Measurements from ENCODE around the gene PAFAH2. TPM values are rescaled to one million over a fixed set of nuclear protein-coding genes. Genes with fewer than 3 reads are reported as not detected.
"Not testable (repeated sequence)": the region's sequence is repeated elsewhere in the genome, so short reads cannot be mapped to it uniquely, and the experiment has no call there.

Gene PAFAH2
- polyA plus RNA-seq, 1 donor, result 20.7 TPM

DNA sequence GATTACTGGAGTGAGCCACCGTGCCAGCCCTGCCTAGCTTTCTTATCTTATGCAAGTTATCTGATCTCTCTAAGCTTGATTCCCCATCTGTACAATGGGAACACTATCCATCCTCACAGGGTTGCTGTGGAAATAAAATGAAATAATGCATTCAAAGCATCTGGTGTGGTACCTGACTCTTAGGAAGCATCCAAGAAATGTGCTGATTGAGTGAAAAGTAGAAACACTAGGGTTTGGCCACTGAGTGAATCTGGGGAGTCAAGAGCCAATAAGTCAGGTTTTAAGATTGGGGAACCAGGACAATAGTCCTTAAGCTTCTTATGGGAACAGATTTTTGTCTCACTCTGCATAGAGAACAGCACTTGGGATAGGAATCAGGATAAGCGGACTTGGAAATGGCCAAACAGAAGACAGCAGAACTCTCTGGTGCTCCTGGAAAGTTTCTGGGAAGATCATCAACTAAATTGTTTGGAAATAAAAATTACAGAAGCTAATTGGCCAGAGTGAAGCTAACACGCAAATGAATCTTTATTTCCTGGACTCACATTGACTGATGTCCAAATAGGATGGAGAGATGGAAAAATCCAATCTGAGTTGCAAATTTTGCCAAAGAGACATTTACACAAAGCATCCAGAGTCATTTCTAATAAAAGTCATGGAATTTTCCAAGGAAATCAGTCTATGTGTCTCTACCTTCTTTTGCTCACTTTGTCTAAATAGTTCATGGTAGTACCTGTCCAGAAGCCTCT lies 3.3 kb downstream of the PAFAH2 start:
- DNase-seq, result no peak
- Histone ChIP-seq H3K27me3 (ENCODE audit: control insufficient read depth, insufficient read depth, low read length) (no peaks in the 10 kb centered on the region), H3K9me3 (ENCODE audit: control insufficient read depth, low read depth, low read length) (no peaks in the 10 kb centered on the region), H3K36me3 (ENCODE audit: control insufficient read depth, insufficient read depth, low read length) (peaks cover 8% of the 10 kb centered on the region), H3K27ac (ENCODE audit: low read length) (no peak overlapping the region), H3K4me1 (ENCODE audit: control insufficient read depth, insufficient read depth, low read length) (peaks cover 35% of the 10 kb centered on the region), H3K4me3 (ENCODE audit: low read length) (no peak overlapping the region)
- 100% methylated on average over 1 of the region's 3 CpGs for WGBS (ENCODE audit: insufficient coverage, low lambda C conversion rate)

DNA sequence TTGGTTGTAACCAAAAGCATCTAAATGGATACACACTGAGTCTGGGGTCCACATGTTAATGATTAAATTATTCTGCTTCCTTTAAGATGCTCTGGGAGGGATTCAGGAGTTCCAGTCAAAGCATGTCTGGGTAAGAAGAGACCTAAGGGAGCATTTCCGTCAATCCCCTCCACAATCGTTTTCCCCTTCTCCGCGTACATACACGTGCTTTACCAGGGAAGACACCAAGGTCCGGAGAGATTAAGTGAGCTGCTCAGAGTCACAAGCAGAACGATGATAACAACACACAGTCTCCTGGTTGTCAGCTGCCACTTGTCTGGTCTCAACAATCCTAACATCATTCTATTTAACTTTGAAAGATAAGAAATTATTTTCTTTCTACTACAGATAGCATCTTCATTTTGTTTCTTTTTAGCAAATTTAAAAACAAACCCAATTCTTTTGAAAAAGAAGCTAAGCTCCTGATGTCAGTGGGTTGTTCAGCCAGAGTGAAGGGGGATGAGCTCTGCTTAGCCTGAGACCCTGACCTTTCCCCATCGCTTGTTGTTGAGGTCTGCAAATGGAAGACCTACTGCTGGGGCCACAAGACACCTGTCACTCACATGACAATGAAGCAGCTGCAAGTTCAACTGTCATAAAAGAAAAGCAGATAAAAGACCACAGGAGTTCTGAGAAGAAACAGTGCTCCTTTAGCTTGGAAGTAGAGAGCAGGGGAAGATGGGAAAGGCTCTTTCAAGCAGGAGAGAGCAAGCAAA lies 4.5 kb downstream of the PAFAH2 start:
- peak; percentile 31 to 70 for DNase-seq
- H3K36me3 ChIP-seq (ENCODE audit: control insufficient read depth, insufficient read depth, low read length), result peaks cover 15% of the 10 kb centered on the region
- WGBS (ENCODE audit: insufficient coverage, low lambda C conversion rate), result no CpG with 5 or more reads among the region's 8 CpGs

DNA sequence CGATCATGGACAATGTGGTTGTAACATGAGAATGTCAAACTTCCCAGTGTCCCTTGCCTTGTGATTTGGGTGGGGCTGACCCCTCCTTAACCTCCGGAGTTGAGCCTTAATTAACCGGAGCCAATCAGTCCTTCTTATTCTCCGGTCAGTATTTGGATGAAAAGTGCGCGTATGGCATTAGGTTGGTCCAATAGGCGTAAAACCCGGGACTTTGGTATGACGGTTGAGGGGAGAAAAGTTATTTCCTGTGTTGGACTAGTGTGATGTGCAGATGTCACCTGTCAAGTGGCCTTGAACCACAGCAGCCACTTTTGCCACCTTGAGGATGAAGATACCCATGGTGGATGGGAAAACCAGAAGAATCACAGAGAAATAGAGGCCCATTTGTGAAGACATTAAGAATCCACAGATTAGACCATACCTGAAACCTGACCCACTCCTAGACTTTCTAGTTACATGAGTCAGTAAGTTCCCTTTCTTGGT lies 5.1 kb downstream of the PAFAH2 start:
- H3K36me3 ChIP-seq (ENCODE audit: control insufficient read depth, insufficient read depth, low read length), result peaks cover 19% of the 10 kb centered on the region
- peaks cover 31% of the 10 kb centered on the region for H3K4me1 ChIP-seq (ENCODE audit: control insufficient read depth, insufficient read depth, low read length)
- no peaks in the 10 kb centered on the region for H3K27me3 ChIP-seq (ENCODE audit: control insufficient read depth, insufficient read depth, low read length)
- no peak for DNase-seq
- peak overlapping the region; percentile 77 for H3K27ac ChIP-seq (ENCODE audit: low read length)
- WGBS (ENCODE audit: insufficient coverage, low lambda C conversion rate), result 60% methylated on average over 1 of the region's 9 CpGs
- no peak overlapping the region for H3K4me3 ChIP-seq (ENCODE audit: low read length)
- no peaks in the 10 kb centered on the region for H3K9me3 ChIP-seq (ENCODE audit: control insufficient read depth, low read depth, low read length)

More for the DNA sequence above, 4.5 kb downstream of the PAFAH2 start:
- Histone ChIP-seq H3K27me3 (ENCODE audit: control insufficient read depth, insufficient read depth, low read length) (no peaks in the 10 kb centered on the region), H3K27ac (ENCODE audit: low read length) (peak overlapping the region; percentile 77), H3K4me3 (ENCODE audit: low read length) (no peak overlapping the region), H3K4me1 (ENCODE audit: control insufficient read depth, insufficient read depth, low read length) (peaks cover 31% of the 10 kb centered on the region), H3K9me3 (ENCODE audit: control insufficient read depth, low read depth, low read length) (no peaks in the 10 kb centered on the region)

DNA sequence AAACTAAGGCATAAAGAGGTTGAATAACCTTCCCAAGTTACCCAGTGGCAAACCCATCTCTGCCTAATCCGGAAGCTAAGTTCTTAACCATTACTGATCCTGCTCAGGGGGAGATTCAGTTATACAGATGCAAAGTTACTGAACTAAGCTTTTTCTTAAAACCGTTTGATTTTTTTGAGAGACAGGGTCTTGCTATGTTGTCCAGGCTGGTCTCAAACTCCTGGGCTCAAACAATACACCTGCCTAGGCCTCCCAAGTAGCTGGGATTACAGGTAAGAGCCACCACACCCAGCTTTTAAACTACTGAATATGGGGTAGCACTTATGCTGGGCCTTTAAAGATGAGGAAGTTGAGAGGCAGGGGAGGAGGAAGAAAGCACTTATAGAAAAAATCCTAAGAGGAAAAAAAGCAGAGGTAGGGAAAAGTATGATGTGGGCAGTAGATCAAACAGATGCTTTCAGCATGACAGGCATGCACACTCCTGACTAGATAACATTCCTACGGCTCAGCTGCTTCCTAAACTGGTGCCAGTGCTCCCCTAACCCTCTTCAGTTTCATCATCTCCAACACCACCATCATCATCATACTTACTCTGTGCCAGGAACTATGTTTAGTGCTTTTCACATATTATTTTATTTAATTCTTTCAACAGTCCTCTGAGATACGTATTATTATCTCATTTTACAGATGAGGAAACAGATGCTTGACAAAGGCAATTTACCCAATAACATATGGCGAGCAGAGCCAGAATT lies 5.8 kb downstream of the PAFAH2 start:
- H3K9me3 ChIP-seq (ENCODE audit: control insufficient read depth, low read depth, low read length), result no peaks in the 10 kb centered on the region
- H3K36me3 ChIP-seq (ENCODE audit: control insufficient read depth, insufficient read depth, low read length), result peaks cover 23% of the 10 kb centered on the region
- H3K4me1 ChIP-seq (ENCODE audit: control insufficient read depth, insufficient read depth, low read length), result peaks cover 29% of the 10 kb centered on the region
- H3K4me3 ChIP-seq (ENCODE audit: low read length), result no peak overlapping the region
- H3K27me3 ChIP-seq (ENCODE audit: control insufficient read depth, insufficient read depth, low read length), result no peaks in the 10 kb centered on the region
- DNase-seq, result no peak
- WGBS (ENCODE audit: insufficient coverage, low lambda C conversion rate), result 70% methylated on average over 2 of the region's 5 CpGs
- H3K27ac ChIP-seq (ENCODE audit: low read length), result peak overlapping the region; percentile 77

DNA sequence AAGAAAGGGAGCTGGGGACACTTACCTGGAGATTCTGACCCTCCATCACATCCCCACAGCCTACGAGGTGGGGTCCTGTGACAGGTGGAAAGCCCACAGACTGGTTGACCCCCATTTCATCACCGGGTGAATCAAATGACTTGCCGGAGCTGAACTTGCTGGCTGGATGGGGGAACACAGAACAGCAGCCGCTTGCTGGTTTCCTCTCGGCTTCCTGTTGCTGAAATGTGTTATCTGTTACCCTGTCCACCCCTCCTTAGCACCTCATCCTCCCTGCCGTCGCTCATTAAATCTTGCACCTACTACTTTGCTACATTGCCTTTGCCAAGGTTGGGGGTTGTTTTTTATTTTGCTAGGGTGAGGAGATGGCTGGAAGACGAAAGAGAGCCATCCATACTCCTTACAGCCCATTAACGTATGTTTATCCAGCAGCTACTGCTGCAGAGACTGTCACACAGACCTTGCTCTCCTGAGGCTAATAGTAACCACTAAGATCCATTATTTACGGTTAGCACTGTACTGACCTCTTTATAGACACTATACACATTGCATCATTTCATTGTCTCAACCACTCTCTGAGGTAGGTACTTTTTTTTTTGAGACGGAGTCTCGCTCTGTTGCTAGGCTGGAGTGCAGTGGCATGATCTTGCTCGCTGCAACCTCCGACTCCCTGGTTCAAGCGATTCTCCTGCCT lies 7.0 kb downstream of the PAFAH2 start:
- H3K4me3 ChIP-seq (ENCODE audit: low read length), result no peak overlapping the region
- H3K27ac ChIP-seq (ENCODE audit: low read length), result no peak overlapping the region
- peaks cover 22% of the 10 kb centered on the region for H3K4me1 ChIP-seq (ENCODE audit: control insufficient read depth, insufficient read depth, low read length)
- H3K36me3 ChIP-seq (ENCODE audit: control insufficient read depth, insufficient read depth, low read length), result peaks cover 29% of the 10 kb centered on the region
- H3K27me3 ChIP-seq (ENCODE audit: control insufficient read depth, insufficient read depth, low read length), result no peaks in the 10 kb centered on the region
- DNase-seq, result no peak
- H3K9me3 ChIP-seq (ENCODE audit: control insufficient read depth, low read depth, low read length), result no peaks in the 10 kb centered on the region
- 50% methylated on average over 2 of the region's 15 CpGs for WGBS (ENCODE audit: insufficient coverage, low lambda C conversion rate)

DNA sequence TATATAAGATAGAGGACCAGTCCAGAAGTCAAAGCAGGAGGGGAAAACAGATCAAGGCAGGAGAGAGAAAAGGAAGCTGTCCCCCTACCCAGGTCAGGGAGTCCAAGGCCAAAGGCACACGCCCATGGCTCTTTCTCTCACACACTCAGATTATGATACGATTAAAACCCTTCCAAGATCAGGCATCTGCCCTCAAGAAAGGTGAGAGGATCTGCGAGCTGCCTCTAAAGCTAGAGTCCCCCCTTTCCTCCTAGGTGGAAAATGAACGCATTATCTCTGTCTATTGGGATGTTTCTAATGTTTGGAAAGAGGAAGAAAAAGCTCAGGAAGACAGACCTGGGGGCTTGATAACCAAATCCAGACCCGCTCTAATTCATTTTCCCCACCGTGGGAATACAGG lies 7.6 kb downstream of the PAFAH2 start:
- H3K4me3 ChIP-seq (ENCODE audit: low read length), result no peak overlapping the region
- H3K27ac ChIP-seq (ENCODE audit: low read length), result no peak overlapping the region
- no CpG with 5 or more reads among the region's 6 CpGs for WGBS (ENCODE audit: insufficient coverage, low lambda C conversion rate)
- H3K4me1 ChIP-seq (ENCODE audit: control insufficient read depth, insufficient read depth, low read length), result peaks cover 22% of the 10 kb centered on the region
- peaks cover 35% of the 10 kb centered on the region for H3K36me3 ChIP-seq (ENCODE audit: control insufficient read depth, insufficient read depth, low read length)
- DNase-seq, result no peak
- no peaks in the 10 kb centered on the region for H3K9me3 ChIP-seq (ENCODE audit: control insufficient read depth, low read depth, low read length)
- H3K27me3 ChIP-seq (ENCODE audit: control insufficient read depth, insufficient read depth, low read length), result no peaks in the 10 kb centered on the region

DNA sequence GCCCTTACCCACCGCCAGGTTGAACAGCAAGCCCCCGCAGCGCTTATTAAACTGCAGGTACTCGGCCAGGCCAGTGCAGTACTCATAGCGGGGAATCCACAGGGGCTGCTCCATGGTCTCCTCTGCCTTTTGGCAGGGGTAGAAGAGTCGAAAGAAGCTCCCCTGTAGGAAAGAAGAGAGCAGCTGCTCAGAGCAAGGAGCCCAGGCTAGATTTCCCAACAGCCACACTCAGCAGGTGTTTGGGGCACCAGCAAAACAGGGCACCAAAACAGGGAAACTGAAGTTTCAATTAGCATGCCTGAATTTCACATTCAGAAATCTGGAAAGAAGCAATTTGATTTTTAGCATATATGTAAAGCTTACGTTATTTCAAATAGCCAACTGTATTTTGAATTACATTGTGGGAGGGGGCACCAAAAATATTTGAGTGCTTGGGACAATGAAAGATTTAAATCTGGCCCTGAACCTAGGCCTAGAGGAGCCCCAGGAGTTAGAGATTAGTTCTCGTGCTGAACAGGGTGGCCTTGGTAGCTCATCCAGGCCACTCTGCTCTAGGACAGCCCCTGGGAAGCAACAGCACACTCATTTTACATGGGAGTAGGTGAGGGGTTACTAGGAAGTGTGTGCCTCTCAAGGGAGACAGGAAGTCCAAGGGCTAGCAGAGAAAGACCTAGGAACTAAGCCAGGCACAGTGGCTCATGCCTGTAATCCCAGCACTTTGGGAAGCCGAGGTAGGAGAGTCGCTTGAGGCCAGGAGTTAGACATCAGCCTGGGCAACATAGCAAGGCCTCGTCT lies 8.2 kb downstream of the PAFAH2 start:
- Histone ChIP-seq H3K36me3 (ENCODE audit: control insufficient read depth, insufficient read depth, low read length) (peaks cover 38% of the 10 kb centered on the region), H3K9me3 (ENCODE audit: control insufficient read depth, low read depth, low read length) (no peaks in the 10 kb centered on the region), H3K27me3 (ENCODE audit: control insufficient read depth, insufficient read depth, low read length) (no peaks in the 10 kb centered on the region), H3K27ac (ENCODE audit: low read length) (no peak overlapping the region), H3K4me1 (ENCODE audit: control insufficient read depth, insufficient read depth, low read length) (peaks cover 22% of the 10 kb centered on the region), H3K4me3 (ENCODE audit: low read length) (no peak overlapping the region)
- DNase-seq, result no peak
- 100% methylated on average over 1 of the region's 11 CpGs for WGBS (ENCODE audit: insufficient coverage, low lambda C conversion rate)

DNA sequence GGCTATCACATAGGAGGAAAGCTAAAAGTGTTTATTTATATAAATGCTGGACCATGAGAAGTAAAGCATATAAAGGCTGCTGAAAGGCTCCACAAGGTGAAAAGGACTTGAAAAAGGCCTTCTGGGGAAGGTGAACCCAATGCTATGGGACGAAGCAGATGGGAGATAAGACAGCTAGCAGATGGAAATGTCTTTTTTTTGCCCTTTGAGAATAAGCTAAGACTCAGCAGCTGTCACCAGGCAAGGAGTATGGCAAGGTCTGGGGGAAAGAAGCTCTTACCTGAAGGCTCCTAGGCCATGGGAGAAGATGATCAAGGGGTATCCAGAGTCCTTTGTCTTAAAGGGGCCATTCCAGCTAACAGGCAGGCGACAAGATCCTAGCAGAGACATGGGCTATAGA lies 9.9 kb downstream of the PAFAH2 start:
- Histone ChIP-seq H3K4me3 (ENCODE audit: low read length) (no peak overlapping the region), H3K27ac (ENCODE audit: low read length) (no peak overlapping the region), H3K9me3 (ENCODE audit: control insufficient read depth, low read depth, low read length) (no peaks in the 10 kb centered on the region), H3K36me3 (ENCODE audit: control insufficient read depth, insufficient read depth, low read length) (peaks cover 53% of the 10 kb centered on the region), H3K27me3 (ENCODE audit: control insufficient read depth, insufficient read depth, low read length) (no peaks in the 10 kb centered on the region), H3K4me1 (ENCODE audit: control insufficient read depth, insufficient read depth, low read length) (peaks cover 6% of the 10 kb centered on the region)
- DNase-seq, result no peak
- 50% methylated on average over 1 of the region's 2 CpGs for WGBS (ENCODE audit: insufficient coverage, low lambda C conversion rate)

DNA sequence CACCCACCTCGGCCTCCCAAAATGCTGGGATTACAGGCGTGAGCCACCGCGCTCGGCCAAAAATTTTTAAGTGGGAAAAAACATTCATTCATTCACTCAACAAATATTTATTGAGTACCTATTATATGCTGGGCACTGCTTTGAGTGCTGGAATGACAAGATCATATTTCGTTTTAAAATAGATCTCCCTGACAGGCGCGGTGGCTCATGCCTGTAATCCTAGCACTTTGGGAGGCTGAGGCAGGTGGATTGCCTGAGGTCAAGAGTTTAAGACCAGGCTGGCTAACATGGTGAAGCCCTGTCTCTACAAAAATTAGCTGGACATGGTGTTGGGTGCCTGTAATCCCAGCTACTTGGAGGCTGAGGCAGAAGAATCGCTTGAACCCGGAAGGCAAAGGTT lies 11.1 kb downstream of the PAFAH2 start:
- no CpG with 5 or more reads among the region's 10 CpGs for WGBS (ENCODE audit: insufficient coverage, low lambda C conversion rate)
- H3K27ac ChIP-seq (ENCODE audit: low read length); H3K4me1 ChIP-seq (ENCODE audit: control insufficient read depth, insufficient read depth, low read length); DNase-seq; H3K9me3 ChIP-seq (ENCODE audit: control insufficient read depth, low read depth, low read length); H3K27me3 ChIP-seq (ENCODE audit: control insufficient read depth, insufficient read depth, low read length); H3K4me3 ChIP-seq (ENCODE audit: low read length): not testable (repeated sequence)
- H3K36me3 ChIP-seq (ENCODE audit: control insufficient read depth, insufficient read depth, low read length), result peaks cover 64% of the 10 kb centered on the region

All from large intestine (tissue), 3 donors.